COLO668 (cell line): ENCODE results near the gene MLLT1.

ENCODE experiments used
- DNase-seq: peaks from one replicate; lab custom pipeline; 2025; ENCODE audit not compliant: unreplicated experiment; lab: John Stamatoyannopoulos, UW

MLLT1 gene

DNA sequence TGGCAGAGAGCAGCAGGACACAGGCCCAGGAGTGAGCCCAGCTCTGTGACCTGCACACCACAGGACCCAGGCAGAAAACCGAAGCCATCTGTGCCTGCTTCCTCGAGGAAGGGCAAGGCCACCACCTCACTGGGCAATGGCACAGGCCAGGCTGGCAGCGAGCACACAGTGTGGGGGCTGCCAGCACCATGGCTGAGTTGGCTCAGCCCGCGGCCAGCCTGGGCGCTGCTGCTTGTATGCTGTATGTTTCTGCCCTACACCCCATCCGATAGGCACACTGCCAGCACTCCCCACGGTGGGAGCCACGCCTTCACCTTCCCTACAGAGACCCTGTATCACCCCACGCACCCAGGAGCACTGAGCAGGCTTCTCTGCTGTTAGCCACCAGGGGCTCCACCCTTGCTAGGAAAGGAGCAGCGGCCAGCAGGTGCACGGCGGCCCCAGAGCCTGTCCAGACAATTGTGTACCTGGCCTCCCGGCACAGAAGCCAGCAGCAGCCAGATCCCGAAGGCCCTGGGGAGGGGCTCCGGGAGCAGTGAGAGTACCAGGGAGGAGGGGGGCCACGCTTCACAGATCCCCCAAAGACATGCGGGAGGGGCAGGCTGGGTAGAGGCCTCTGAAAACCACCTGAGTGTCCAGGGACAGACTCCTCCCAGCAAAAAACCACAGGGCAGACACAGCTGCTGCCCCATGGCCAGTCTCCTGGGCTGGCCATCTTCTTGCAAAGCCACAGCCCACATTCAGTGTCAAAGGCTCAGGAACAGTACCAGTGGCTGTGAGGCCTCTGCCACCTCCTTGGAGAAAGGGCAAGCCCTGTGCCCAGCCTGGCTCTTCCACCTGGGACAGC is 56.1 kb downstream of the MLLT1 start:
- no peak for DNase-seq

DNA sequence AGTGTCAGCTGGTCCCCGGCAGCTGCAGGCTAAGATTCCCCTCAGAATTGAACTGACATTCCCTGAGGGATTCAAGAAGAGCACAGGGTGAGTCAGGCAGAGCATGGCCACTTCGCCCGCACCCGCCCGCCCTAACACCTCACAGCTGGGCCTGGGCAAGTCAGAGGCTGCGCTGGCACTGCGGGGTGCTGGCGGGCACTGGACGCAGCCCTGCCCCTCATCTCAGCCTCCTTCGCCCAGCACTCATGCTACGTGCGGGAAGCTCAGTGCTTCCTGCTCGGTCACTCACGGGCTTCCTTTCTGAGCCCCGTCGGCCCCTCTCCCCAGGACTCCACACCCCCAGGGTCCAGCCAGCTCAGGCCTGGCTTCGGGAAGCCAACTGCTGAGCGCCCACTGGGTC is 56.9 kb downstream of the MLLT1 start:
- DNase-seq = no peak

DNA sequence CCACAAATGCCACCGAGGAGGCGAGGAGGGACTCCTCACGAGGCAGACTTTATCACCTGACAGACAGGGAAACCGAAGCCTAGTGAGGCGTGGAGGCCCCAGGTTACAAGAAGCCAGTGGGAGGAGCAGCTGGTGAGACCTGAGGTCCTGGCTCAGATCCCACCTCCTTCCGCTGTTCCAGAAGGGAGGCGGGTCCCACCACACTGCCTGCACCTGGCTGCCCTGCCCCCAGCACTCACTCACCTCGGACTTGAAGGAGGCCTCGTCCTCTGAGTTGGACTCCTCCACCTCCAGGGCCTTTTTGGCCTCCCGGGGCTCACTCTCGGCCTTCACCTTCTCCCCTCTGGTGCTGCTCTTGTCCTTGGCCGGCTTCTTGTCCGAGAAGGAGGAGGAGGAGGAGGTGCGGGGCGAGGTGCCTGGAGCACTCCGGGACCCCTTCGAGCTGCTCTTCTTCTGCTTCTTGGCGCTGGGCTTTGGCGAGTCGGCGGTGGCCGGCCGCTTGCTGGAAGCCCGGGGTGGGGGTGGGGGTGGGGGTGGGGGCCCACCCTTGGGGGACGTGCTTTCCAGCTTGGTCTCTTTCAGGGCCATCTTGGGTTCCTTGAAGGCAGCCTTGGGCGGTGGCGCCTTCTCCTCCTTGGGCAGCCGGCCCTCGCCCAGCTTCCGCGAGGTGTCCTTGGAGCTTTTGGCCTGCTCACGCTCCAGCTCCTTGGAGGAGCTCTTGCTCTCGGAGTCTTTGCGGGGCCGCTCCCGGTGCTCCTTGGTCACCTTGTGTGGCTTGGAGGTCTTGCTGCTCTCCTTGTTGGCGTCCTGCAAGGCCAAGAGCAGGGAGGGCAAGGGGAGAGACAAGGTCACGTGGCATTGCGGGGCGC is 57.7 kb downstream of the MLLT1 start:
- DNase-seq = no peak

DNA sequence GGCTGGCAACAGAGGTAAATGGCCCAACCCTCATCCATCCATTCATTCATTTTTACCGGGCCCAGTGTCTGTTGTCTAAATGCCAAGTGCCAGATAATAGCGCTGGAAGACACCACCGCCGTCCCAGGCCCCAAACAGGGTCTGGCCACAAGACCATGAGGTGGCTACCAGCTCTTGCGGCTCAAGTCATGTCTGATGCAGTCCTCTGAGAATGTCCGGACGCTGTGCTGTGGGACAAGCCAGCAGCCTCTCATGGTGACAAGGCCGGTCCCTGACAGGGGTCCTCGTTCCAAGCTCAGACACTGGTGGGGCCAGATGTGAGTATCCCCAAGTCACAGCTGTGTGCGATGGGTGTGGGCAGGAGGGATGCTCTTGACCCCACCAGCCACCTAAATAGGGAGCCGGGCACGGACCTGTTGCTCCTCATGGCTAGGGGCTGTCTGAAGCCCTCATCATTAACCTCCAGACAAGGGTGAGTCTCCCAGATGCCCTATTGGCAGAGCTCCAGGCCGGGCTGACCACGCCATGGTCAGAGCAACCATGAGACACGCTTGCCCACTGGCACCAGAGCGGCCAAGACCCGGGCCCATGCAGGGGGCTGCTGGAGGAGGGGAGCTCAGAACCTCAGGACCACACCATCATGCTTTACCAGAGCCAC is 58.4 kb downstream of the MLLT1 start:
- no peak for DNase-seq

DNA sequence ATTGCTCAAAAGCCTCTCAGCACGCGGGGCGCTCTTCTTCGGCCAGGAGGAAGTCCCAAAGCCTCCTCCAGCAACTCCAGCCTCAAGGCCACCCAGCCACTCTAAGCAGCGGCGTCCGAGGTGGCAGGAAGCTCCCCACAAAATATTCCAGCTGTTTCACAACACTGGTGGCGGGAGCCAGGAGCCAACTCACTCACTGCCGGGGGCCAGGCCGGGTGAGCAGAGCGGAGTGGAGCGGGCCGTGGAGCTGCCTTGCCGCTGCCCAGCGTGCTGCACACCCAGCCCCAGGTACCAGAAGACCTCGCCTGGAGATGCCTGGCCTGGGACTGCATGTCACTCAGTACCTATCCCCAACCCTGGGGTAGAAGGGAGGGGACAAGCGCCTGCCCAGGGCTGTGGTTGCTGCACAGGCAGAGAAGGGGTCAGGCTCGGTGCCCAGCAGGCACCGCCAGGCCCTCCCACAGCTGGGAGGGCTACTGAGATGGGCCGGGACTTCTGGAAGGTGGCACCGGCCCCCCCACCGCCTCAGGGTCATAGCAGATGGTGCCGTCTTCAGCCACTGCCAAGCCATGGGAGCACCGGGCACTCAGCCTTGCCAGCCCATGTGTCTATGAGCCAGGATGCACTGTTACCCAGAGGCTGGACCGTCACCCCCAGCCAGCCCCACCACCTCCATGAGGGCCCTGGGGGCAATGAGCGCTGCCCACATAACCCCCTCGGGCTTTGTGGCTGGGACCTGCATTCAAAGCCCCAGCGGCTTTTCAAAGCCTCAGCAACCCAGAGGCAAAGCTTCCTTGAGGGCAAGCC is 59.2 kb downstream of the MLLT1 start:
- no peak for DNase-seq

DNA sequence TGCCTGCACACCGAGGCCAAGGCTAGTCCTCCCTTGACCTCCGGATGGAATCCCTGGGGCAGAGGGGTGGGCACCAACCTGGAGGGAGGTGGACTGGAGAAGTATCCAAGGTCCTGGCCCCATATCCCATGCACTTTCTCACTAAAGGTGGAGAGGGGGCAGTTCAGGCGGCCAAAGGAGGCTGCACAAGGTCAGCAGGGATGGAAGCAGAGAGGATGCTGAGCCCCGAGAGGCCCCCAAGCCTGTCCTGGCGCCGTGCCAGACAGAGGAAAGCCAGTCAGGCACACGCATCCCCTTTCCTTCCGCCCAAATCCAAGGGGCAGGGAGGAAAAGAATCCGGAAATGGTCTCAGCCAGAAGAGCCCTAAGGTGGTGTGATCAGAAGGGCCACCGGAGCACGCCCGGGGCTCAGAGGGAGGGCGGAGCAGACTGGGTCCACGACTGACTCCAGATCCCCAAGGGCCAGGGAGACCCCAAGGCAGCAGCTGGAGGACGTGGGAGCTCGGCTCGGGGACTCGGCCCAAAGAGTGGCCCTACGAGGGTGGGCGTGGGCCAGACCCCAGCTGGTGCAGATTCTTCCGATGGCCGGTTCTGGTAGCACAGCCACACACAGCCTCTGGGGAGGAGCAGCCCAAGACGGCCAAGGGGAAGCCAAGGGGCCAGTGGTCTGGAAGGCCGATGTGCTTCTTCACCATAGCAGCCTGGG is 60.0 kb downstream of the MLLT1 start:
- DNase-seq = no peak

DNA sequence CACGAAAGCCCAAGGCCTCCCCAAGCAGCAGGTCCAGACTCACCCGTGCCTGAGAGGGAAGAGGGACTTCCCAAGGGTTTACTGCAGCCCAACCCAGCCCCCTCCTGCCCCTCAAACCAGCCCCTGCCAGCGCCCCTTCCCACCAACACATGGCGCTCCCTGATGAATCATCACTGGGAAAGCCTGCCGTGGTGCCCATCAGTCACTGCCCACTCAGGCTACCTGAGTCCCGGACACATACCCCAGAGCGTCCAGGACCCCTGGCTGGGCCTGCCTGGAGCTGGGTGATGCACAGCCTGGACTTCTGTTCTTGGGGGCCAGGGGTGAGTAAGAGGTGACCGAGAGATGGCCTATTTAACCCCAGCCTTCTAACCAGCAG is 60.6 kb downstream of the MLLT1 start:
- DNase-seq = no peak

DNA sequence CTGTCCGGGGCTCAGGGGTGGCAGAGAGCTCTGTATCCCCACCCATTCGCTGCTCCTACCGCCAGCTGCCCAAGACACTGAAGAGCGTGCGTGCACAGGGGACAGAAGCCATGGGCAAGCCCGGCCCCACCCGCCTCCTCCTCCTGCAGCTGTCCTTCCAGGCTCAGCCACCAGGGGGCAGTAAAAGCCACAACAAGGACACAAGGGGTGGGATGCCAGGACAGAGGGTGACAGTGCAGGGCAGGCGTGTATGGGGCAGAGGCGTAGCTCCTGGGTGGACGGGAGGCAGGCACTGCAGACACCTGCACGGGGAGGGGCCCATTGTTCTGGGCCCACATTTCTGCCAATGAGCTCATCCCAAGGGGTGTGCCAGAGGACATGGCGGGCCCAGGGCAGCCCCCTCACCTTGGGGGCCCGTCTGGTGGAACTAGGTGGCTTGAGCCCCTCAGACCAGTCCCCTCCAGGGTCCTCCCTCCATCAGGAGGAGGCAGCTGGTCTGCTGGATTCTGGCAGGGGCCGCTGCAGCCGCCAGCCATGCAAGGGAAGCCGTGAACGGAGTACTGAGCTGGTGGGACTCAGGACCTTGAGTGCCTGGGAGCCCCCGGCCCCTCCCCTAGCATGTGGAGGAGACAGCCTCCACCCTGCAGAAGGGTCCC is 61.2 kb downstream of the MLLT1 start:
- DNase-seq = peak; percentile 71

DNA sequence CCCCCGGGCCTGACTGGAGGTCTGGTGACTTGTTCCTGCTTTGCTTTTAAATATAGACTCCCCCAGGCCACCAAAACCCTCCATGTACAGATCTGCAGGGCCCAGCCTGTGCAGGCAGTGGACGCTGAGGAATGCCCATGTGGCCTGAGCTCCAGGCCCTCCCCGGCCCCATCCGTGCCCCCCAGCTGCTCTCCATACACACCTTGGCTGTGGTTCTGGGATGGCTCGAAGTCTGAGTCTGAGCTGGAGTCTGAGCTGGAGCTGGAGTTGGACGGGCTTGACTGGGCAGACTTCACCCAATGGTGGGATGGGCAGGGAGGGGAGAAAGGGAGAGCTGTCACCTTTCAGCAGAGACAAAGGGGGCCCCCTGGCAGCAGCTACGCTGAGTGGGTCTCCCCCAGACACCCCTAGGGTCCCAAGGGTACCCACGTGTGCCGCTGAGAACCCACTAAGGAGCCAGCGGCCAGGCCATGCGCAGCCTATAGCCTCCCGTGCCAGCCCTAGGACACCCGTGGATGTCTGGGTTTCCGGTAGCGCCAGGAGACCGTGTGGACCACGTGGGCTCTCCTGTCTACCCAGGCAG is 61.9 kb downstream of the MLLT1 start:
- DNase-seq = no peak

DNA sequence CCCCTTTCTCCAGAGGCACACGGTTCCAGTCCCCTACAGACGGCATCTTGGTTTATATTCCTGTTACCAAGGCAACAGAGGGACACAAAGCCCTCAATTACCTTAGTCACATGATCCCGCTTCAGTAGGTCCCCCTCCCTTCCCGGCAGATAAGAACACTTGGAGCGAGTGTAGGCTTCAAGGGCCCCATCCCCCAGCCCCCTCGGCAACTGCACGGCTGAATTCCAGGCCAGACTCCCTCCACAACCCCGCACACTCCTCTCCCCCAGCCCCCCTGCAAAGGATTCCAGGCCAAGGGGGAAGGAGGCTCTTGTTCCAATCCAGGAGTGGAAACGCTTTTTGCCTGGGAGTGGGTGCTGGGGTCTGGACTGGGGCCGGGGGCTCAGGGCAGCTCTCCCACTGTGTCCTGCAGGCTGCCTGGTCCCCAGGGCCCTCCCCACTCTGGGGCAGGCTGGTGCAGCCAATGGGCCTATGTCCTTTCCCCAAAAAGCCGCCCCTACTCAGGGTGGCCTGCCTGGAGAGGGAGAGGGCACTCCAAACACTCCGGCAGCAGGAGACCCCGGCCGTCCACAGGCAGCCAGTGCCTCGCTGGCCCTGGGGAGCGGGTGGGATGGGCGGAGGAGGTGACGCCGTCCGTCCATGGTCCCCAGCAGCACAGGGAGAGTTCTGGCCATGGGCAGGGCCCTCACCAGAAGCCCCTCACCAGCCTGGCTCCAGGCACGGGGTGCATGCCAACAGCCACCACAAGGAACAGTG is 62.6 kb downstream of the MLLT1 start:
- DNase-seq = no peak

DNA sequence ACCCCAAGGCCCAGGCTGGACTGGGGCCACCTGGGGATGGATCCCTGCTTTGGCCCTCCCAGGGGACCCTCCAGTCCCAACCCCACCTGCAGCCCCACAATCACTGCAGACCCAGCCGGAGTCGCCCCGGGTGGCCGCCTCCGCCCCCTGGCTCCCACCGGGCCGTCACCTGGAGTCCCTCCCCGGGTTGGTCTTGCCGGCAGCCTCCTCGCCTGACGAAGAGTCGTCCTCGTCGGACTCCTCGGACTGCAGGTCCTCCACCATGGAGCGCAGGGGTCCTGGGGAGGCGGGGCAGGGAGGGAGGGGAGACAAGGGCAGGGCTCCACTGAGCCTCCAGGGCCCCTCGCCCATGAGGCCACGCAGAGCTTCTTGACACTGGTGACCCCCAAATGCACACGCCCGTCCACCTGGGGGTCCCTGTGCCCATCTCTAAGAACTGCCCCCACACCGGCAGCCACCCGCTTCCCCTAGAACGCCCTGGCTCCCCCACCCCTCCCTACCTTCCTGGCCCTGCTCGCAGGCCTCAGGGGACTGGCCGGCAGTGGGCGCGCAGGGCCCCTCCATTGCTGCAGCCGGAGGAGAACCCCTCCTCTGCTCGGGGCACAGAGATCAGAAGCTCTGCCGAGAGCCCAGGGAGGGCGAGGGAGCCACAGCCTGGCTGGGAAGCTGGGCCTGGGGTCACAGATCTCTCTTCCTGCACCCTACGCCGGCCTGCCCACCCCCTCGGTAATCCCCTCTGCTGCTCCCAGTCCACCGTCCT is 63.4 kb downstream of the MLLT1 start:
- DNase-seq = no peak

DNA sequence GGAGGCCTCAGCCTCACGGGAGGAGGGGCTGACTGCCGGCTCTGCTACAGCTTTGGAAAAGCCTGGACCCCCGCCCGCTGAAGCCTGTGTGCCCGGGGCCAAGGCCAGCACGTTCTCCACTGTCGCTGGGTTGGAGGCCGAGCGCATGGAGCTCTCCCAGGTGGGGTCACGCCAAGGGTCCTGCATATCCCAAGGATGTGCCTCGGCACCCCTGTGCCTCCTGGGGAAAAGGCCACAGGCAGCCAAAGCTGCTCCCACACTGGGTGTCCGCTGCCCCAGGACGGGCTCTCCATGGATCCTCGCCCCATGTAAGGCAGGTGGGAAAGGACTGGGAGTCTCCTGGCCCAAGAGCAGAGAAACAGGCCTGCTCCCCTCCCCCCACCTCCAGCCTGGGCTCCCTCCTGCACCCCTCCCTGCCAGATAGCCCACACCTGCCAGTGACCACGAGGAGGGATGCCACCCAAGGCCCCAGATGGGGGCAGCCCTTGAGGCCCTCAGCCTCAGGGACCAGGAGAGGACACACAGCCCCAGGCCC is 64.0 kb downstream of the MLLT1 start:
- no peak for DNase-seq

DNA sequence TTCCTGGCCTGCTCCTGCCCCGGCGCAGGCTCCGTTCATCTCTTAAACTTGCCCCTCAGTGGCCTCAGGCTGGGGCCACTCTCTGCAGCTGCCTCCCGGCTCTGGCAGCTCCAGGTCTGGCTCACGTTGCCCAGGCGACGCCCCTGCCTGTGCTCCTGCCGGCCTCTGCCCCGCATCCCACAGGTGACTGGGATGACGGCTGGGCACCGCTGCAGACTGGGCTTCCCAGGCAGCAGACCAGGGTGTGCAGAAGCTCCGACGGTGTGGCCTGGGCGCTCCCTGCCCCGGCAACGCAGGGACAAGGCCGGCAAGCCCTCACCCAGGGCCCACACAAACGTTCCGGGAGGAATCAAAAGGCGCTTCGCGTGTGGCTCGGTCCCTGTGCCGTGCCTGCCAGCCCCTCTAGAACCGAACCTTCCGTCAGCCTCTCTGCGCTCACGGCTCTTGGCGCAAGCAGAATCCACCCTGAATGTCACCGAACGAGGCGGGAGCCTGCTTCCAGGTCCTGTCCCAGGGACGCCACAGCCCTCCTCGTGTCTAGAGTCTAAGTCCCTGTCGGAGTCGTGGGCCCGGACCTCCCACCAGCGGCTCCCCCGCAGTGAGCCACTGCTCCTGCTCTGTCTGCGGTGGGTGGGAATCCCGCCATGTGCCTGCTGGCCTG is 64.8 kb downstream of the MLLT1 start:
- DNase-seq = no peak

DNA sequence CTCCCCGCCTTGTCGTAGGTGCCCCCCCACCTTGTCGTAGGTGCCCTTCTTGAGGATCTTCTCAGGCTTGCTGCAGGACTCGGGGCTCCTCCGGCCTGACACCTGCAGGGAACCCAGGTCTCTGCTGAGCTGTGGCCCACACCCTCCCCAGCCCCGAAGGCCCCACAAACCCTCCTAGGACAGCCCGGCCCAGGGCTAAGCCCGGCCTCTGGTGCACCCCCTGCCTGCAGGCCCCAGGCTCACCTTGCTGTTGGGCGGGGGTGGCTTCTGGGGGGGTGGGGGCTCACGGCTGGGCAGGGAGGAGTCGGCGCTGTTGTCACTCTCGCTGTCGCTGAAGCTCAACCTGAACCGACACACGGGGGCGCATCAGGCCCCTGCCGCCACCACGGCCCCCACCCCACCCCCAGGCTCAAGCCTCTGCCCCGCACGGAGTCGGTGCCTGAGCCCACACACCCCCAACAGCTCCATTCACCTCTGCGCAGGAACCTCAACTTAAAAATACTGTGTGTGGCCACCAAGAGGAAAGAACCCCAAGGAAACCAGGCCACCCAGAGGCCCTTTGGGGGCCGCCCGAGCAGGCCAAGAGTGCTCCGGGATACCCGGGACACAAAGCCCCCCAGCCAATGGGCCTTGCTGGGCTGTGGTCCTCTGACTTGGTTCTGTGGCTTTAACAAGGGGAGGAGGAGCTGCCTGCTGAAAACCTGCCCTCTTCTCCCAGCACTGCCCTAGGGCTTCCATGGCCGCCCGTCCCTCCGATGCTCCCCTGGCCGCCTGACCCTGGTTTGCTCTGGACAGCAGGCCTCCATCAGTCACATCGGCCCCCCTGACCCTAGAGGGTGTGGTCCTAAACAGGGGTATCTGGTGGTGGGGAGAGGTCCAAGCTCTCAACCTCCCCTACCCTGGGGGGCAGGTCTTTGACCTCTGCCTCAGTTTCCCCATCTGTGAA is 65.8 kb downstream of the MLLT1 start:
- no peak for DNase-seq

DNA sequence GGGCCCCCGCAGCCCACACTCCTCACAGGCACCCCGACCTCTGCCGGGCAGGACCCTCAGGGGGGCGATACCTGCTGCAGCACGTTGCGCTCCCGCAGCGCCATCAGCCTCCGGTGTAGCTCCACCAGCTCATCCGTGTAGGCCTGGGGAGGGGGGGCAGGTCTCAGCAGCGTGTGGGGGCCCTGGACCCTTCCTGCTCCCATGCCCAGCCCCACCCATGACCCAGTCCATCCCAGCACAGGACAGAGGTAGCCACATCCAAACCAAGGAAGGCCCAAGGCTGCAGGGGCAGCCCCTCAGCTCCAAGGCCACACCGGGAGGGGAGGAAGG is 66.5 kb downstream of the MLLT1 start:
- DNase-seq = no peak
